Gastrocnemius medialis (tissue), 4 donors: ENCODE results near the gene STYX.

Experiments
- CTCF ChIP-seq, 5 experiments: fragments of 450-650 bp in 3 of 5; fragments of 200-600 bp in 2 of 5; sonication (generic) in 2 of 5; IDR thresholded peaks in 4 of 5; conservative IDR thresholded peaks in 1 of 5; 1 replicate in 4 of 5; 2 replicates in 1 of 5; pipeline ENCODE4 v1.5.1; 2016 to 2019; ENCODE audit warnings: antibody characterized with exemption in 5 of 5, mild to moderate bottlenecking in 3 of 5, moderate library complexity in 3 of 5
- POLR2A ChIP-seq, 2 donors: fragments of 450-650 bp; IDR thresholded peaks; one replicate each; pipeline ENCODE4 v1.6.1; 2017; ENCODE audit warnings: antibody characterized with exemption in 2 of 2, mild to moderate bottlenecking in 2 of 2, moderate library complexity in 2 of 2

- TF ChIP-seq CTCF (IDR thresholded peaks at IDR 0.05 in 4 of 5, conservative IDR thresholded peaks at IDR 0.05 in 1 of 5) (no peak), POLR2A (IDR thresholded peaks at IDR 0.05) (no peak)
Measured at GRCh38 chr14:52769887-52770286, 39.9 kb downstream of the STYX start.
